Thymus (tissue), 14 donors: ENCODE data around the gene ACVR1C. TPM values are rescaled to one million over a fixed set of nuclear protein-coding genes. Genes with fewer than 3 reads are reported as not detected.
A peak's percentile ranks its signal among the peaks of the same experiment; 100 is the strongest.

Experiments
- DNase-seq, 9 donors: peaks; one replicate each; pipeline ENCODE4 v3.0.0-alpha.2; 2013; ENCODE audit warnings: low spot score in 9 of 9, low read depth in 6 of 9, missing footprints in 1 of 9
- H3K27ac ChIP-seq, 2 donors: one replicate each; pipeline ENCODE4 v1.5.1; 2013; ENCODE audit warnings: control low read depth in 1 of 2, low read depth in 1 of 2, low read length in 1 of 2, mild to moderate bottlenecking in 1 of 2, moderate library complexity in 1 of 2
- H3K27me3 ChIP-seq, 2 donors: one replicate each; pipeline ENCODE4 v1.5.1; 2013; ENCODE audit warnings: low read length in 1 of 2; ENCODE audit not compliant: control insufficient read depth in 2 of 2, insufficient read depth in 1 of 2
- H3K36me3 ChIP-seq, 2 donors: one replicate each; pipeline ENCODE4 v1.5.1; 2013; ENCODE audit warnings: low read length in 1 of 2, mild to moderate bottlenecking in 1 of 2, moderate library complexity in 1 of 2; ENCODE audit not compliant: control insufficient read depth in 2 of 2, insufficient read depth in 2 of 2
- H3K4me1 ChIP-seq, 2 donors: one replicate each; pipeline ENCODE4 v1.5.1; 2013; ENCODE audit warnings: low read length in 2 of 2; ENCODE audit not compliant: control insufficient read depth in 2 of 2, insufficient read depth in 2 of 2
- H3K4me3 ChIP-seq, 2 donors: one replicate each; pipeline ENCODE4 v1.5.1; 2013; ENCODE audit warnings: low read length in 2 of 2, control low read depth in 1 of 2, mild to moderate bottlenecking in 1 of 2
- H3K9me3 ChIP-seq, 2 donors: one replicate each; pipeline ENCODE4 v1.5.1; 2013; ENCODE audit warnings: low read length in 1 of 2, mild to moderate bottlenecking in 1 of 2; ENCODE audit not compliant: control insufficient read depth in 2 of 2, insufficient read depth in 1 of 2
- WGBS: extraction: QIAGEN DNeasy Blood & Tissue Kit; methylation state at CpG from one replicate; pipeline ENCODE4 v1.1.7; 2013; 5-methylcytosine and 5-hydroxymethylcytosine counted together
- long read RNA-seq, 10 donors: transcript quantifications; one replicate each; lab custom pipeline, GENCODE V29; 2026
- polyA plus RNA-seq: library from polyadenylated mRNA; stranded (reverse); fragments of 200-250 nt; gene quantifications from one replicate; pipeline ENCODE4 v1.2.3, GENCODE V29; 2013
- total RNA-seq: library from RNA; stranded (reverse); fragments of 120-200 nt; gene quantifications from one replicate; pipeline ENCODE4 v1.2.4, GENCODE V29; 2013
- donor health status: healthy.

ACVR1C gene
- total RNA-seq = 0.24 TPM
- polyA plus RNA-seq = 0.23 TPM
- long read RNA-seq, donor 1 = 0 reads
- long read RNA-seq, donor 2, full-length matches to known transcripts = 2 of 2 reads
- long read RNA-seq, donor 2, partial matches to known transcripts = 0 of 2 reads
- long read RNA-seq, donor 2, other reads (novel, unspliced or antisense) = 0 of 2 reads
- long read RNA-seq, donor 3 = 0 reads
- long read RNA-seq, donor 4 = 0 reads
- long read RNA-seq, donor 5 = 0 reads
- long read RNA-seq, donor 6 = 0 reads
- long read RNA-seq, donor 7 = 0 reads
- long read RNA-seq, donor 8 = 0 reads
- long read RNA-seq, donor 9 = 0 reads
- long read RNA-seq, donor 10 = 0 reads

- H3K4me1 ChIP-seq = peaks cover 0 to 11% of the 10 kb centered on the region in 2 donors
- under 1% methylated on average over 79 of the region's 79 CpGs for WGBS
- peak within 1 kb of the TSS; percentile 38 to 52 for H3K4me3 ChIP-seq
- DNase-seq = peak in 5 of 9 donors; percentile 21 to 59 (median 37)
- H3K36me3 ChIP-seq = no peaks in the 10 kb centered on the region
- no peaks in the 10 kb centered on the region for H3K9me3 ChIP-seq
- H3K27ac ChIP-seq = no peak within 1 kb of the TSS
- peaks cover 2 to 27% of the 10 kb centered on the region in 2 donors for H3K27me3 ChIP-seq
Observed at GRCh38 chr2:157628477-157629415, at the start of gene ACVR1C. Gene ACVR1C (minus strand): TSS chr2:157628864. CDS start chr2:157628644, 220 bp downstream.

- H3K27me3 ChIP-seq = no peaks in the 10 kb centered on the region
- H3K4me1 ChIP-seq = no peaks in the 10 kb centered on the region
- no peak overlapping the region for H3K27ac ChIP-seq
- H3K9me3 ChIP-seq = no peaks in the 10 kb centered on the region
- H3K4me3 ChIP-seq = no peak overlapping the region
- H3K36me3 ChIP-seq = no peaks in the 10 kb centered on the region
- DNase-seq = no peak
Observed at GRCh38 chr2:157677941-157678340, 49.3 kb upstream of the ACVR1C start.

GRCh38 chr2:157672129-157672528, 43.5 kb upstream of the ACVR1C start:
- Histone ChIP-seq H3K27me3 (no peaks in the 10 kb centered on the region), H3K4me1 (no peaks in the 10 kb centered on the region), H3K27ac (no peak overlapping the region), H3K36me3 (no peaks in the 10 kb centered on the region), H3K9me3 (no peaks in the 10 kb centered on the region), H3K4me3 (no peak overlapping the region)
- no peak for DNase-seq
- WGBS = 95% methylated on average over 10 of the region's 10 CpGs

- H3K36me3 ChIP-seq = no peaks in the 10 kb centered on the region
- H3K4me1 ChIP-seq = no peaks in the 10 kb centered on the region
- H3K9me3 ChIP-seq = no peaks in the 10 kb centered on the region
- no peak overlapping the region for H3K4me3 ChIP-seq
- no peak for DNase-seq
- 92% methylated on average over 1 of the region's 1 CpG for WGBS
- no peak overlapping the region for H3K27ac ChIP-seq
- no peaks in the 10 kb centered on the region for H3K27me3 ChIP-seq
Observed at GRCh38 chr2:157662401-157662800, 33.7 kb upstream of the ACVR1C start.

- no peak for DNase-seq
- Histone ChIP-seq H3K9me3 (no peaks in the 10 kb centered on the region), H3K27me3 (no peaks in the 10 kb centered on the region), H3K4me1 (no peaks in the 10 kb centered on the region), H3K27ac (no peak overlapping the region), H3K36me3 (no peaks in the 10 kb centered on the region), H3K4me3 (no peak overlapping the region)
- 87% methylated on average over 4 of the region's 4 CpGs for WGBS
Observed at GRCh38 chr2:157661776-157662175, 33.1 kb upstream of the ACVR1C start.

- no peaks in the 10 kb centered on the region for H3K36me3 ChIP-seq
- H3K4me3 ChIP-seq = no peak overlapping the region
- no peak overlapping the region for H3K27ac ChIP-seq
- no peaks in the 10 kb centered on the region for H3K27me3 ChIP-seq
- DNase-seq = no peak
- 95% methylated on average over 1 of the region's 1 CpG for WGBS
- H3K4me1 ChIP-seq = no peaks in the 10 kb centered on the region
- H3K9me3 ChIP-seq = no peaks in the 10 kb centered on the region
Observed at GRCh38 chr2:157657858-157658257, 29.2 kb upstream of the ACVR1C start.

- DNase-seq = no peak
- WGBS = 97% methylated on average over 4 of the region's 4 CpGs
- Histone ChIP-seq H3K36me3 (no peaks in the 10 kb centered on the region), H3K4me3 (no peak overlapping the region), H3K27me3 (no peaks in the 10 kb centered on the region), H3K9me3 (no peaks in the 10 kb centered on the region), H3K4me1 (no peaks in the 10 kb centered on the region), H3K27ac (no peak overlapping the region)
Observed at GRCh38 chr2:157657101-157657500, 28.4 kb upstream of the ACVR1C start.

GRCh38 chr2:157644776-157645175, 16.1 kb upstream of the ACVR1C start:
- DNase-seq = no peak
- H3K27me3 ChIP-seq = no peaks in the 10 kb centered on the region

GRCh38 chr2:157631861-157632260, 3.2 kb upstream of the ACVR1C start:
- DNase-seq = no peak
- 96% methylated on average over 2 of the region's 2 CpGs for WGBS

More at GRCh38 chr2:157644776-157645175, 16.1 kb upstream of the ACVR1C start:
- Histone ChIP-seq H3K4me1 (no peaks in the 10 kb centered on the region), H3K27ac (no peak overlapping the region), H3K4me3 (no peak overlapping the region), H3K36me3 (no peaks in the 10 kb centered on the region), H3K9me3 (no peaks in the 10 kb centered on the region)

More at GRCh38 chr2:157631861-157632260, 3.2 kb upstream of the ACVR1C start:
- peaks cover 2 to 27% of the 10 kb centered on the region in 2 donors for H3K27me3 ChIP-seq
- peaks cover 0 to 11% of the 10 kb centered on the region in 2 donors for H3K4me1 ChIP-seq
- no peaks in the 10 kb centered on the region for H3K36me3 ChIP-seq
- H3K27ac ChIP-seq = no peak overlapping the region
- H3K4me3 ChIP-seq = no peak overlapping the region
- no peaks in the 10 kb centered on the region for H3K9me3 ChIP-seq
